T-helper 2 cell (primary cell): ENCODE measurements around the gene GLI3.

Experiments used
- DNase-seq, 5 experiments: peaks; one replicate each; pipeline versions ENCODE4 v3.0.0 to v3.0.0-alpha.2; 2012 to 2022

GLI3 gene

DNA sequence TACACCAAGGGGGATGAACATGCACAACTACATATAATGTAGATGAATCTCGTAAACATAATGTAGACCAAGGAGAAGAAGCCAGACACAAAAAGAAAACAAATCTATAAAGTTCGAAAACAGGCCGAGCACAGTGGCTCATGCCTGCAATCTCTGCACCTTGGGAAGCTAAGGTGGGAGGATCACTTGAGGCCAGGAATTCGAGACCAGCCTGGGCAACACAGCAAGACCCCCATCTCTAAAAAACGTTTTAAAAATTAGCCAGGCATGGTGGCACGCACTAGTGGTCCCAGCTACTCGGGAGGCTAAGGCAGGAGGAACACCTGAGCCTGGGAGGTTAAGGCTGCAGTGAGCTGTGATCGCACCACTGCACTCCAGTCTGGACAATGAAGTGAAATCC, 68.5 kb downstream of the GLI3 start:
- no peak for DNase-seq

DNA sequence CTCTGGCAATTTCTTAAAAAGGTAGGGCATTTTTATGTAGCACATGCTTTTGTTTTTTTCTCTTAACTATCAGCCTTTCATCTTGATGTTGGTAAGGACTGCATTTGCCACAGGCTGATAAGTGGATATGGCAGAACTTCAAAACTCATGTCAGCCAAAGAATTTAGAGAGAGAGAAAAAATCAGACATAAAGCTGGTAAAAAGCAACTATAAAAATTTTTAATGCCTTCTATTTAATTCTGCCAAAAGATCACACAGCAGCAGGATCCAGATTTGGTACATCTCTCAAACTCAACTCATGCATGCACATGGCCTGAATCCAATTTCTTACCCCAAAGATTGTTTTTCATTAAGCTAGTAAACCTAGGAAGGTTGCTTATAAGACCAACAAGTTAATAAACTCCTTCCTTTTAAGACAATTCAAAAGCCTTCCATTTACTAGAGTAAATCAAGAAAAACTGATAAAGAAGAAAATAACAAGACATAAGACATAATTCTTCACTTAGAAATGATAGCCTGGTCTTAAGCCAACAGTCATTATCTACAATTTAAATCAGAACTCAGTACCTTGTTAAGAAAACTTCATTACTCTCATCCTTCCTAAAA, 69.3 kb downstream of the GLI3 start:
- no peak for DNase-seq

DNA sequence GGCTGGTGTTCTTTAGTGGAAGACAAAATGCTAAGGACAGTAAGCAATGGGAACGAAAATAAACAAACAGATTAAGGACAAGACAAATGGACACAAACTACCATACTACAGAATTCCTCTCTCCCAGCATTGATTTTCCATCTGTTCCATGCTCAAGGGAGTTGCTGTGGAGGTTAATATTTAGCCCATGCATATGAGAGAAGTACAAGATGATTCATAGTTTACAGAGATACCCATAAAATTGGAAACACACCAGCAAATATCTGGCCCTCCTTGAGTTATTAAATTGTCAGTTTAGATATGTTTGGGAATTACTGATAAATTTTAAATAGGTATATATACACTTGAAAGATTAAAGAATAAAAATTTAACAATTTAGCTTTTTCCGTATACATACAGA, 69.8 kb downstream of the GLI3 start:
- DNase-seq: no peak

DNA sequence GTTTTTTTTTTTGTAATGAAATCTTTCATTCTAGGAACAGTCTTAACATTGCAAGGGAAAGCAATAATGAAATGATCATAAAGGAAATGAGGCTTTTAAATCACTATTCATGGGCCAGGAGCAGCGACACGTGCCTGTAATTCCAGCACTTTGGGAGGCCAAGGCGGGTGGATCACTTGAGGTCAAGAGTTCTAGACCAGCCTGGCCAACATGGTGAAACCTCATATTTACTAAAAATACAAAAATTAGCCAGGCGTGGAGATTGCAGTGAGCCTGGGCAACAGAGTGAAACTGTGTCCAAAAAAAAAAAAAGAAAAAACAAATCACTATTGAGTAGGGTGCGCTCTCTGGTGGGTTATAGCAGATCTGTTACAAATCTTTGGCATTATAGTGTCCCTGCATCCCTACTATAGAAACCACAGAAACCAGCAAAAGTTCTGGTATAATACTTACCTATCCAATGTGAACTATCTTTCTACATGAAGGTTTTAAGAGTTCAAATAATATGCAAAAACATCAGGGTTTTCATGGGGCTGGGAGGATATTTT, 72.1 kb downstream of the GLI3 start:
- no peak for DNase-seq

DNA sequence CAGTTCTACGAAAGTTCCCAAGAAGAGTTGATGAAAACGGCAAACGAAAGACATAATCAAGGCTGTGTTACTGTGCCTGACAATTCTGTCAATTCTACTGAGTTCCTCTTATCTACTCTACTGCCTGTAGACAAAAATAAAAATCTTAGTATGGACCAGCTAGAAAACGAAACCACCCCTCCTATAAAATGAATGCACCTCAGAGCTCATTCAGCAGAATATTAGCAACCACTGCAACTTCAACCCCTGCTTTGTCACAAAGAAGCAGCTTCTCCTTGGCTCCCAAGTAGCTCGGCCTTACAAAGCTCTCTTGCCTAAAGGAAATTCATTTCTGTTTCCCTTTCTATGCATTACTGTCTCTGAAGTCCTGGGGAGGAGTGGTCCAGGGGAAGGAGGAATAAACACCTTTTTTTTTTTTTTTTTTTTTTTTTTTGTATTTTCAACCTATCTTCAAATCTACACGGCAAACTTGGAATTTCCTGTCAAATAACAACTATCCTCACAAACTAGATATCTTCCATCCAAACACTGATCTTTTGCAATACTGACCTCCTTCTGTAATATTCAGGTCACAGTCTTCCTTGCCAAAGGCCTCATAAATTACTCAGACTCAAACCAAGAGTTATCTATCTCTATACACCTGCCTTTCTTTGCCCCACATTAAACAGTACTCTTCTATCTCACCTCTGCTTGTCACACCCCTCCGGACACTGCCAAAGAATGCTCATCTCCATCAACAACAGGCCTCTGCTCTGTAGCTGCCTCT, 74.3 kb downstream of the GLI3 start:
- DNase-seq: no peak

DNA sequence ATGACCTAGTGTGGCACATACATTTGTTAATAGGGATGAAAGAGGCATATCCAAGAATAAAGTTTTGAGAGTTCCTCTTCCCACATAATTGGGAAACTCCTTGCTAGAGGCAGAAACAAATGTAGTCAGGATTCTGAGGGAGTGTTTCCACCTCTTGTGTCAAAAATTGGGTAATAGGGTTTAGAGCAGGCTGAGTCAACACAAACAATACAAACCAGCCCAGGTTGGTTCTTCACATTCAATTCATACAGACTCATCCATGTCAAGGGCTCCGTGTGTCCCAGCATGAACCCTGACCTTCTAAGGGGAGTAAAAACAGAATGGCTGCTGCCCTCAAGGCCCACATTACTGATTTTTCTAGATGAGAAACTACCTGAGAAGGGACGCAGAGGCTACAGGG, 75.3 kb downstream of the GLI3 start:
- DNase-seq: no peak

DNA sequence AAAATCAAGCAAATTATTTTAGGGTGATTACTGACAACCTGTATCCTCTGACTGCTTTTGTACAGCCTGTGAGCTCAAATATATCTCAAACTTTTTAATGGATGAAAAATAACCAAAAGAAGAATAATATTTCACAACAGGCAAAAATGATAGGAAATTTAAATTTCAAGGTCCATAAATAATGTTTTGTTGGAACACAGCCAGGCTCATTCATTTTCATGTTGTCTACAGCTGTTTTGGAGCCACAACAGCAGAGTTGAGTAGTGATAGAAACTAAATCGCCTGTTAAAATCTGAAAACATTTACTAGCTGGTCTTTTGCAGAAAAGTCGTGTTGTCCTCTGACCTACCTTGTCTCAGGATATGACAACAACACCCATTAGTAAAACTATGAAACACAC, 75.9 kb downstream of the GLI3 start:
- DNase-seq: no peak

DNA sequence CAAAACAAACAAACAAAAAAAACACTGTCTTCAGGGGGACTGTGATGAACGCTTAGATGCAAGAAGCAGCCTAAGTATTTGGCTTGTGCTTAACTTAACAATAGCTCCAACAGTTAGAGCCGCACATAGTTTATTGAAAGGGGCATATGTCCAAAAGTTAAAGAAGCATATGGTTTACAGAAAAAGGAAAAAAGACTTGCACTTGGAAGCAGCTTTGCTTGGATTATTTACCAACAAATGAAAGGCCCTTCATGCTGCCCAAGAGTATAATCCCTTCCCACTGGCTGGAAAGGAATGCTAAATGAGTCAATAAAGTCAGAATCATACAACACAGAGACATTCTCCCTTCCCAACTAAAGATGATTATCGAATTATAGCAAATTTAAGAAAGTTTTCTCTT, 77.9 kb downstream of the GLI3 start:
- no peak for DNase-seq

DNA sequence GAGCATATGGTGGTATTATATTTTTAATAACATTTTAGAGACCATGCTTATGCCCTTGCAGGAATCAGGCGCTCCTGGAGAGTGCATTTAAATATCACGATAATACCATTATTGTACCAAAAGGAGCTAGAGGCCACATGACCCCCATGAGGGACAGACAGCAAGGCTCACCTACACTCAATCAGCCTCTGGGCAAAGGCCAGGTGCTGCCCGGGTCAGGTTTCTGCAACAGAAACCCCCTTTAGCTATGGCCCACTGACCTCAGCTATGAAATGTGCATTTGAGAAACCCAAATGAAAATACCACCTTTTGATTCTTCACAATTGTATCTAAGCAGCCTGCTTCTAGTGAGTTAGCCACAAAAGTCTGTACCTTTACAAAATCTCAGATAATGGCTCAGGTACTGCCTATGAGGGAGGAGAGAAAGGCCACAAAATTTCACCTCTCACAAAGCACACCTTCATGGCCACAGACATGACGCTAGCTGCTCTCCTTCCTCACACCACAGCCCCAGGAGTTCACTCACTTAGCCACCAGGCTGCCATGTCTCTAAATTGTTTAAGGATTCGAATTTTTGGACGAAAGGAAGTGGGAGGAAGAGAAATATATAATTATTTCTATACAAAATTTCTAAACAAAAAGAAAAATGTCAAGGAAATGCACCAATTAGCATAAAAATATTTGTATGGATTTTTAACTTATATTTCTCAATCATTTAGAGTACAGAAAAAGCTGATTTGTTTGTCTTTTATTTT, 79.9 kb downstream of the GLI3 start:
- DNase-seq: no peak

DNA sequence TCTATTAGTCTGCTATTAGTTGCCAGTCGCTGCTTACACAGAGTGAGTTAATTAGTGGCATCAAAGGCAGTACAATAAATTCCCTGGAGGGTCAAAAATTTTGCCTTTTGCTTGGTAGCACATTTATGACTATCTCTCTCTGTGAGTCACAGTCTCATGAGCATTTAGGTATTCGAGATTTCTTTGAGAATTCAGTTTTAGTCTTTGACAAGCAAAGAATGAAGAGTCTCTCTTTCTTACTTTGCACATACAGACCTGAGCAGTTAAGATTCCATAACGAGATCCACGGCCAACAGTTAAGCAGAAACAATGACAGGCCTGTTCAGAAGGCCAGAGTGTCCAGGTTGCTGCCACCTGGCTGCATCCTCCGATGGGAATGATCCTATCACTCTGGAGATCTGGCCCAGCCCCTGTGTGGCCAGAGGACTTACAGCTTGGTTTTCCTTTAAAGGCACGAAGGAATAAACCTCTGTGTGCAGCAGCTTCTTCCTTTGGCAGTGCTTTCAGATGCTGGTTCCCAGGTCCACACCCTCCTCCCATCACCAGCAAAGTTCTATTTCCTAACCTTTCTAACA, 80.6 kb downstream of the GLI3 start:
- DNase-seq: no peak

DNA sequence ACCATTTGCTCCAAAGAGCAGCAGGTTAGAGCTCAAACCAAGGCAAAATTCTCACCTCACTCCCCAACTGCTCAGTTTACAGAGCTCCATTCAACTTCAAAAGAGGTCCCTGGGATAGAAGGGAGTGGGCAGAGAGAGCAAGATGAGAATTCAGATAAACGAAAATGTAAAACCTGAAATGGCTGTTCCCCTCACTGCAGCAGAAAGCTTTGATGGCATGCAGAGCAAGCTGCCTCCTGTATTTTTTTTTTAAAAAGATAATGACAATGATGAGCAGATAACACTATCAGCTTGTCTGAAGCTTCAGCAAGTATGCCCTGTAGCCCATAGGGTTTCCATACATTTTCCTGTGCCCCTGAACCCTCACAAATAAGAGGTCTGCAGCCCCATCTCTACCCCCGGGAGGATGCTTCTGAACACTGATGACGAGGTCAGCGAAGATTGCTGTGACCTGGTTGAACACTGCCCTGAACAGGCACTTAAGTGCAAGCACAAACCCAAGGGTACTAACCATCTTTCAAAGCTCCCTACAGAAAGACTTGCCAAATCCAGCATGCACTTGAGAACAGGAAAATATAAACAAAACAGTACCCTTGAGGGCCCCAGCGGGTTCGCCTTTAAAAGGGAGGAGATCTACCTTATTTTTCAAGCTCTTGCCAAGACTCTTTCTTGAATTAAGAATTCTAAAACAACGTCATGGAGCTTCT, 81.3 kb downstream of the GLI3 start:
- DNase-seq: no peak

DNA sequence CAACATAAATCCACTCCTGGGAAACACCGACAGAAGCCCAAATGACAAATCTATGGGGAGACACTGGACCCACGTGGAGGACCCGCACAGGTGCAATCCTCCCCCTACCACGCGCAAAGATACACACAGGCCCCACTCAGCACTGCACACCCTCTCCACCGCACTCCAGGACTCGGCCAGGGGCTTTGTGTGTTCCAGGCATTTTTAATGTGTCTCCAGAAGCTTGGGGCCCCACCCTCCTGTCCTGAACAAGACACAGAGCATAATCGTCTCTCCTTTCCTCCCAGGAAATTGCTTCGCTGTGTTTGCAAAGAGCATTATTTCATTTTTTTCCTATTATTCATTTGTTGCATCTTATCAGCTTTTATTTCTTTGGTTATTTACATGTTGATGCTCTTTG, 82.8 kb downstream of the GLI3 start:
- no peak for DNase-seq

DNA sequence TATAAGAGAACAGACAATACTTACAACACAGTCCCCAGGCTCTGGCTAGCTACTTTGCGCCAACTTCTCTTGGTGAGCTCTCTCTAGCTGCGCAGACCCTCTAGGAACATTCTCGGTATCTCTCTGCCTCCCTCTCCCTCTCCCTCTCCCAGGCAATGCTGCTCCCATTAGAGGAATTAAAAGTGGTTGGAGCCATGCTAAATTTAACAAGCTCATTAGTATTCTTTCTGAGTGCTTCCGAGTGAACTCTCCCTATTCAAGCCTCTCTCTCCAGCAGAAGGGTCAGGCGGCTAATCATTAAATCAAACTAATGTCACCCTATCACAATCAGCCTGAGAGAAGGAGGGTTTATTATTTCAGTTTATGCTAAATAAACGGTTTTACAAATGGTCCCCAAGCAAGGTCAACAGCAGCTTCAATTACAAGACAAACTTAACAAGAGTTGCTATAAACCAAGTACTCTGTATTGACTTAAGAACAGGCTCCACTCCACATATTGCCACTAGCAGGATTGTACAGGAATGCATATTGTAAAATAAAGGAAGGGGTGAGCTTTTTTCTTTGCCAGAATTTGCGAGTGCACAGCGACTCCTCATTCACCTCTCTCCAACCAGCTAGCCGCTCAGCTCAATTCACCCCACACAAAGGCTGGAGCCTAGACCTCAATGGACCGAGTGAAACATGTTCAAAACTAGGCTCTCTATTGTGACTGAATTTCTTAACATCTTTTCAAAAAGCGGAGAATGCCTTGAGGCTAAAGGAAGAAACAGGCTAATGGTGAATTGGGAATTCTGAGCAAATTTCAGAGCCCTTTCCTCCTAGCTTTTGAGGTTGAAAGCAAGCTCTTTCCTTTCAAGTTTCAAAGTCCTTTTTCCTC, 84.4 kb downstream of the GLI3 start:
- no peak for DNase-seq

DNA sequence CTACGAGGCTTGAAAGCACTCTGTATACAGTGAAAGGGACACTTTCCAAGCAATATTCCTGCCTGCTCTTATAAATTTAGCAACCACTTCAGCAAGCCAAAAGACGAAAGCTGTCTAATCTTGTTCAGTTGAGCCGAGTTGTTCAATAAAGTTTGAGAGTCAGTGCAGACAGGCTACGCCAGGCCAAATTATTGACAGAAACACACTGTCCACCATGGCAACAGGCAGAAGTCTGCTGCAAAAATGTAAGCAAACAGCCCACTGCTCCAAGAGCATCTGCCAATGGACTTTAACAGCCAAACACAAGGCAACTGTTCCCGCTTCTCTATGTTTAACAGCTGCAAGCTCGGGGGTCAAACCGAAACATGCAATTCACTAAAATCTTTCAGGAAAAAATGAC, 85.7 kb downstream of the GLI3 start:
- DNase-seq: no peak

DNA sequence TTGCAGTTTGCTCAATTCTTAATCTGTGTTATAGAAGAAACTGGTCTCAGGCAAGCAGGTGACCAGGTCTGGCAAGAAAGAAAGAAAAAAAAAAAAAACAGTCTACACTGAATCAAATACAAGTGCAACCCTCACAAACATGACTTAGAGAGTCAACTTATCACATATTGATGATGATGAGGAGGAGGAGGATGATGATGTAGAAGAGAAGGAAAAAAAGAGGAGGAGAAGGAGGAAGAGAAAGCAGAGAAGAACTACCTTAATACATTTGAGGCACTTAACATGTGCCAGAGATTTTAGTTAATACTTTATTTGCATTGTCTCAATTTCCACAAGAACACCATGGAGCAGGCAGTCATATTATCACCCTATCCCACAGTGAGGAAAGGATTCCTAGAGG, 91.5 kb downstream of the GLI3 start:
- DNase-seq: no peak

DNA sequence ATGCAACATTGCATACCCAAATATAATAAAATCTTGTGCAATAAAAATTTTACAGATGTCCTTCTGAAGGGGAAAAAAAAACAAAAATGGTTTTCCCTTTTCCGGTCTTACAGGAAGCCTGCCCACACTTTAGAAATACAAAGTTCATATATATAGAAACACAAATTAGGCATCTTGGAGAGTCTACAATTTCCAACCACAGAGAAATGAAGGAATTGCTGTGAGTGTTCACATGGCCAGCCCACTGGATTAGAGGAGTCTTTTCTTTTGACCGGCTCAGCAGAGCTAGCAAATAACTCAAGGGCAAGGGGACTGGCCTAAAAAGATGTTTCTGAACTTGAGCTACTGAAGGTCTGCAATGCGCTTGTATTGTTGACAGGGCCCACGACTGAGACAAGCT, 92.4 kb downstream of the GLI3 start:
- no peak for DNase-seq

DNA sequence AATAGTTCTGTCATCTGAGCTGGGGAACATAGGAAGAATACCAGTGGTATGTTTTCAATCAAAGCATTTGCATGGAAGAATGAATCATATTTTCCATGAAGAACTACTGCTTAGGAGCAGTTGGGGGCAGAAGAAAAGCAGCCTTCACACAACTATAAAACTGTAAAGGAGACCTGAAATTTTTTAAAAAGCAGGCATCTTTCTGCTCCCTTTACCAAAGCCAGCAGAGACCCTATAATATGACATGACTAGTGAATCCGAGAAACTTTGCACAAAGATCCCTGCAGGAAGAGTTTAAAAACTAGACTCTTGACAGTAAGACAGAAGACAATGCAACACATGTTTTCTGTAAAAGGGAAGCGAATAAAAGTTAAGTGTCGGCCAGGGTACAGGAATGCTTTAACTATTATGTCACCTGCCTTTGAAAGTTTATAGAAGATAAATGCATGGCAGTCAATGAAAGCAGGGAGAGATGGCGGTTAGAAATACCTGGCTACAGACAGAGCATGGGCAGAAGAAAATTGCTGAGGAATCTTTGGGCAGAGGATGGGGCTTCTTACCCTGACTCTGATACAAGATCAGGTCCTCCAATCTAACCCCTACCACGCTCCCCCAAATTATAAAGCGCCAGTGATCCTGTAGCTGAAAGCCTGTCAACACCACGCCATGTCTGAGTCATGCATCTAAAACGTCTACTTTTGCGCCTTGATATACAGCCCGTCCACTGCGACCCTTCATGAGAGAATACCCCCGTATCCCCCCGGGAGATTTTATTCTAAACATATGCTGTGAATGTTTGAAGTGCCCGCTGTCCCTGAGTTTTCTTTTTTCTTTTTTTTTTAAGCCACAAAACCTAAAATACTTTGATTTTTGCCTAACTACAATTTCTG, 93.1 kb downstream of the GLI3 start:
- no peak for DNase-seq

DNA sequence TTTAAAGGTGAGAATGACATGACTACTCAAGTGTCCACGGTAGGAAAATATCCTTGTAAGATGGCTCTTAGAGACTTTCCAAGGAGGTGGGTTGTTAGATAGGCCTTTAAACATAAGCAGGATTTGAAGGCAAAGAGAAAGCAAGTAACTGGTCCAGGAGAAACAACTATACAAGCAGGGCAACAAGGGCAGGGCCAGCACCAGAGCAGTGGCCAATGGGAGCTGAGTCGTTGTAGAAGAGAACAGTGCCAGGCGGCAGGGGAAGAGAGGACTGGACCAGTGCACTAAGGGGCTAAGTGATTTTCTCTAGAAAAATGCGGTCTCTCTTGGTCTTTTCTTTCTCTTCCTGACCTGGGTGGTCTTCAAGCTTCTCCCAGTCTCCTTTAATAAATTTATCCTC, 94.9 kb downstream of the GLI3 start:
- DNase-seq: no peak

DNA sequence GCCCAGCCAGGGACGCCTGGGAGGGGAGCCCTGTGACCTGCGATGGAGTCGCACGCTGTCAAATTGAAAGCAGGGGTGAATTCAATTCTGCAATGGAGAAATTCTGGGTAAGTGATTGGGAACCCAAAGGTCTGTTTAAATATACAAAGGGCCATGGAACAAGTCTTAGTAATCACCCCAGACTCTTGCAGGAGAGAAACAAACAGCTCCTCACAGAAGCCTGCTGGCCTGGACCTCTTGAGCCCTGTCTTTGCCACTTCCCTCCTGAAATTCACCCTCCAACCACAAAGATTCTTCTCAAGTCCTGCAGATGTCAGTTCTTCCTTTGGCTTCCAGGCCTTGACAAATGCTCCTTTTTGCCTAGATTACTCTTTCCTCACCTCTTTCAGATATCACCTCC, 97.3 kb downstream of the GLI3 start:
- DNase-seq: no peak

DNA sequence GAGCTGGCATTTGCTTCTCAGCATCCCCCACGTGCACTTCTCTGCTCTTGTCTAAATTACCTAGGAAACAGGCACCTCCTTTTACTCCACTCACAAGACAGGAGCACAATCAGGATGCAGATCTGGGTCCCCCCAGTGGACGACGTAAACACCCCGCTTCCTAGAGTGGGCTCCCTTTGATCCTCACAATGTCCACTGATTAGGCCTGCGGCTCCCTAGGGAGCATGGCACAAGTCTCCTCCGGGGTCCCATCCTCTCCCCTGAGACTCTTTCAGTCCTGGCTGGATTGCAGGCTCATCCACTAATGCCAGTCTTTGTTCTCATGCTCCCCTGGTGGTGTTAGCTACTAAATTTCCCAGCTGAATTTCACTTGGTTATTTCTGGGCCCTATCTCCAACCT, 98.3 kb downstream of the GLI3 start:
- no peak for DNase-seq

DNA sequence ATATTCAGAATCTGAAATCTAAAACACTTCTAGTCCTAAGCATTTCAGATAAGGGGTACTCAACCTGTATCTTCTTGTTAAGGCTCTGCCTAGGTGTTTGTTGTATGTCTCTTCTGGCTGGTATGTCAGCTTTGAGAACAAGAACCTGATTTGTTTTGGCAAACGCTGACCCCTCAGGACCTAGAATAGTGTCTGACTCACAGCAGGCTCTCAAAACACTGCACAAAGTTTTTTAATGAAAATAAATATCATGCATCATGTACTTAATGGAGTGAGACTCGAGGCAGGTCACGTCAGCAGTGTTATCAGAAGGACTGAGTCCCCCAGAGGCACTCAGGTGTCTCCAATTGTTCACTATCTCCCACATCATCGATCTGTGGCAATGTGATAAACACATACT, 99.1 kb downstream of the GLI3 start:
- no peak for DNase-seq
